ENCODE measurements around the gene FLT1.

DNA sequence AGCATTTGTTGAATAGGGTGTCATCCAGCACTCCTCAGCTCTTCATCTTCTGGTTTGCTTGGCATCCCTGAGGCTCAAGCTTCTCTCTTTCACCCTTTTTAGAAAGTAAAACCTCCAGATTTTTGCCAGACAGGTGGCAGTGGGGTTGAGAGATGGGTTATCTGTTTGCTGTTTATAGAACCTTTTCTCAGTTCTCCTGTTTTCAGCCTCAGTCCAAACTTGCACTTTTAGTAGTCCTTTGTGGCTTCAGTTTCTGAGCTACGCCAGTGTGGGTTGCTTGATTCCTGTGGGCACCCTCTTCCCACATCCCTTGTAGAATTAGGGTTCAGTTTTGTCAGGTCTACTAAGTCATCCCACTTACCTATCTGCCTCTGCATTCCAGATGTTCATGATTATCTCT, 208.7 kb downstream of the FLT1 start:
- TF ChIP-seq, protein P1, sequence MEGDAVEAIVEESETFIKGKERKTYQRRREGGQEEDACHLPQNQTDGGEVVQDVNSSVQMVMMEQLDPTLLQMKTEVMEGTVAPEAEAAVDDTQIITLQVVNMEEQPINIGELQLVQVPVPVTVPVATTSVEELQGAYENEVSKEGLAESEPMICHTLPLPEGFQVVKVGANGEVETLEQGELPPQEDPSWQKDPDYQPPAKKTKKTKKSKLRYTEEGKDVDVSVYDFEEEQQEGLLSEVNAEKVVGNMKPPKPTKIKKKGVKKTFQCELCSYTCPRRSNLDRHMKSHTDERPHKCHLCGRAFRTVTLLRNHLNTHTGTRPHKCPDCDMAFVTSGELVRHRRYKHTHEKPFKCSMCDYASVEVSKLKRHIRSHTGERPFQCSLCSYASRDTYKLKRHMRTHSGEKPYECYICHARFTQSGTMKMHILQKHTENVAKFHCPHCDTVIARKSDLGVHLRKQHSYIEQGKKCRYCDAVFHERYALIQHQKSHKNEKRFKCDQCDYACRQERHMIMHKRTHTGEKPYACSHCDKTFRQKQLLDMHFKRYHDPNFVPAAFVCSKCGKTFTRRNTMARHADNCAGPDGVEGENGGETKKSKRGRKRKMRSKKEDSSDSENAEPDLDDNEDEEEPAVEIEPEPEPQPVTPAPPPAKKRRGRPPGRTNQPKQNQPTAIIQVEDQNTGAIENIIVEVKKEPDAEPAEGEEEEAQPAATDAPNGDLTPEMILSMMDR (IDR thresholded peaks at IDR 0.05): no peak
- no peak for TF ChIP-seq RNF2 (IDR thresholded peaks at IDR 0.05; ENCODE audit: borderline replicate concordance, low read depth)

All from A549 (cell line).